Epithelial cell of proximal tubule (primary cell): ENCODE data around the gene ORC1. TPM values are rescaled to one million over a fixed set of nuclear protein-coding genes. Genes with fewer than 3 reads are reported as not detected.
A peak's percentile ranks its signal among the peaks of the same experiment; 100 is the strongest.

ENCODE experiments used
- DNase-seq: peaks from one replicate; pipeline ENCODE4 v3.0.0-alpha.2; 2011; ENCODE audit warnings: low read depth
- H3K4me3 ChIP-seq: 2 replicates; pipeline ENCODE4 v1.5.1; 2011; ENCODE audit warnings: low read depth, mild to moderate bottlenecking, low read length
- total RNA-seq: library from RNA; depleted of rRNA; stranded (reverse); fragments of >200 nt; gene quantifications from 2 replicates; pipeline ENCODE4 v1.2.3, GENCODE V29; 2015
- TF ChIP-seq, protein P1 (sequence below): conservative IDR thresholded peaks from 2 replicates; pipeline ENCODE4 v1.5.1; 2012; ENCODE audit warnings: low read depth, mild to moderate bottlenecking, low read length

Gene ORC1
- 13.0 and 30.1 TPM in 2 replicates for total RNA-seq

DNA sequence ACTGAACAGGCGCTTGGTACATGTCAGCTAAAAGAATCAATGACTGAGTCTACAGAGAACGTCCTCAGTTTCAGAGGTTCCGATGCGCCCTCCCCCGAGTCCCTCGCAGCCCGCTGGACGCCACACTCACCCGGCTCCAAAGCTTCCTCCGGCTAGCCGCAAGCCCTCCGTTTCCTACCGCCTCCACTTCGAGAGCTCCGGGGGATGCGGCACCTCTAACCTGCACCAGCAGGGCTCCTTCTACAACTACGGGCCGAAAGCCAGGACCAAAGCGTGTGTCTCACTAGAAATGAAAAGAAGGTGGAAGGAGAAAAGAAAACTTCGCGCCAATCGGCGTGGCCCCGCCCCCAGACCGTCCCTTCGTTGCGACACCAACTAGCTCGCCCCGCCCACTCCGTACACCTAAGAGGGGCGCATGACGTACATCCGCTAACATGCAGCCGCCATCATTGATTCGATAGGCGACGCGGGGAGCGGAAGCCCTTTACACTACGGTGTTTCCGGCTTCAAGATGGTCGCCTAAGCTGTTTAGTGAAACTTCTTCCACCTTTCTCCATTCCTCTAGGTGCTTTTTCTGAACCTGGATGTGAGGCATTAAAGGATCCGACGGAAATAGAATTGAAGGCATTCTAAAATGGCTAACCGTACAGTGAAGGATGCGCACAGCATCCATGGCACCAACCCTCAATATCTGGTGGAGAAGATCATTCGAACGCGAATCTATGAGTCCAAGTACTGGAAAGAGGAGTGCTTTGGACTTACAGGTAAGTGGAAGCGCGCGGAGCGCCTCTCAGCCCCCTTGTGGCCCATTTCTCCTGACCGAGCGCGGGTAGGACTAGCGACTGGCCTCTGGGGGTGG is at the start of gene ORC1, which contains the start of gene PRPF38A:
ORC1 (minus strand) TSS at position 308 of the 859 bp plus-strand sequence. CDS start 2,200 bp downstream, outside the sequence.
PRPF38A (plus strand) TSS at position 487 of the 859 bp plus-strand sequence; CDS start at position 635, 148 bp downstream.
- TF ChIP-seq, protein P1, sequence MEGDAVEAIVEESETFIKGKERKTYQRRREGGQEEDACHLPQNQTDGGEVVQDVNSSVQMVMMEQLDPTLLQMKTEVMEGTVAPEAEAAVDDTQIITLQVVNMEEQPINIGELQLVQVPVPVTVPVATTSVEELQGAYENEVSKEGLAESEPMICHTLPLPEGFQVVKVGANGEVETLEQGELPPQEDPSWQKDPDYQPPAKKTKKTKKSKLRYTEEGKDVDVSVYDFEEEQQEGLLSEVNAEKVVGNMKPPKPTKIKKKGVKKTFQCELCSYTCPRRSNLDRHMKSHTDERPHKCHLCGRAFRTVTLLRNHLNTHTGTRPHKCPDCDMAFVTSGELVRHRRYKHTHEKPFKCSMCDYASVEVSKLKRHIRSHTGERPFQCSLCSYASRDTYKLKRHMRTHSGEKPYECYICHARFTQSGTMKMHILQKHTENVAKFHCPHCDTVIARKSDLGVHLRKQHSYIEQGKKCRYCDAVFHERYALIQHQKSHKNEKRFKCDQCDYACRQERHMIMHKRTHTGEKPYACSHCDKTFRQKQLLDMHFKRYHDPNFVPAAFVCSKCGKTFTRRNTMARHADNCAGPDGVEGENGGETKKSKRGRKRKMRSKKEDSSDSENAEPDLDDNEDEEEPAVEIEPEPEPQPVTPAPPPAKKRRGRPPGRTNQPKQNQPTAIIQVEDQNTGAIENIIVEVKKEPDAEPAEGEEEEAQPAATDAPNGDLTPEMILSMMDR, result peak; percentile 77
- peak; percentile 79 for DNase-seq

DNA sequence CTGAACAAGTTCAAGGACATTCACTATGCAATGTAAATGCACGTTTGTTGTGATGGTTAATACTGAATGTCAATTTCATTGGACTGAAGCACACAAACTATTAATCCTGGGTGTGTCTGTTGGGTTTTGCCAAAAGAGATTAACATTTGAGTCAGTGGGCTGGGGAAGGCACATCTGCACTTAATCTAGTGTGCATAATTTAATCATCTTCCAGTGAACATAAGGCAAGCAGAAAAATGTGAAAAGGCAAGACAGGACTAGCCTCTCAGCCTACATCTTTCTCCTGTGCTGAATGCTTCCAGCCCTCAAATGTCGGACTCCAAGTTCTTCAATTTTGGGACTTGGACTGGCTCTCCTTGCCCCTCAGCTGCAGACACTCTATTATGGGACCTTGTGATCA is 40.2 kb upstream of the ORC1 start:
- no peak overlapping the region for H3K4me3 ChIP-seq
- no peak for DNase-seq
- TF ChIP-seq, protein P1, result no peak

More for the DNA sequence above, at the start of gene ORC1, which contains the start of gene PRPF38A:
- H3K4me3 ChIP-seq, result peak within 1 kb of the TSS; percentile 93

DNA sequence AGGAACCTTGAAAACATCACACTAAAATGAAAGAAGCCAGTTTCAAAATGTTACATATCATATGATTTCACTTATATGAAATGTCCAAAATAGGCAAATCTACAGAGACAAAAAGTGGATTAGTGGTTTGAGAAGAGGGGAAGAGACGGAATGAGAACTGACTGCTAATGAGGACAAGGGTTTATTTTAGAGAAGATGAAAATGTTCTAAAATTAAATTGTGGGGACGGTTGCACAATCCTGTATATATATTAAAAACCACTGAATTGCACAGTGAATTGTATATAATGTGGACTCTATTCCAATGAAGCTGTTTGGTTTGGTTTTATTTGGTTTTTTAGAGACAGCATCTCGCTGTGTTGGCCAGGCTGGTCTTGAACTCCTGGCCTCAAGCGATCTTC is 35.8 kb upstream of the ORC1 start:
- DNase-seq, result no peak

DNA sequence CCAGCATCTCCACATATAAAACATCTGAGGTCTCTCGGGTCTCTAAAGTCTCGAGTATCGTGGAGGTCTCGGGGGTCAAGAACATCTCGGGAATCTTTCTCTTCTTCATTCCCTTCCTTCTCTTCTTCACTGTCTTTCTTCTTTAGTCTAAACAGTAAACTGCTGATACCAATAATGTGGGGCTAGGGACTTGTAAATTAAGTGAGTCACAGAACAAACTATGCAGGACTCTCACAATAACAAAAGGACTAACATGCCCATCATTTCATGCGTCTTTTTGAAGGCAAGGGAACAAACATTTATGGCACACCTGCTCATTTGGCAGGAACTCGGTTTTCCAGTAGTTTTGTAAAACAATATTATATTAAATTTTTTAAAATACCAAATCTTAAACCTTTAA is 32.6 kb upstream of the ORC1 start:
- DNase-seq, result no peak
- TF ChIP-seq, protein P1, result no peak
- no peak overlapping the region for H3K4me3 ChIP-seq

More for the DNA sequence above, 35.8 kb upstream of the ORC1 start:
- TF ChIP-seq, protein P1, result no peak
- H3K4me3 ChIP-seq, result no peak overlapping the region

DNA sequence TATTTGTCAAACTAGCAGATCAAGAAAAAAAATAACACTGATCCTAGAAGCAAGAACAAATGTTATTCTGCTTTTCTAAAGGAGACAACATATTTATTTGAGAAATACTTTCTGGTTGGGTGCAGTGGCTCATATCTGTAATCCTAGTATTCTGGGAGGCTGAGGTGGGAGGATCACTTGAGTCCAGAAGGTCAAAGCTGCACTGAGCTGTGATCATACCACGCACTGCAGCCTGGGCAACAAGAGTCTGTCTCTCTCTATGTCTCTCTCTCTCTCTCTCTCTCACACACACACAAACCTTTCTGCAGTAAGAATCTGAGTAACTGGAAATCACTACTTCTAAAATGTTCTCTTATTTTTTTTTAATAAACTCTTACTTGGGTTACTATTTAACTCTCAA is 31.4 kb upstream of the ORC1 start:
- no peak for DNase-seq
- TF ChIP-seq, protein P1, result no peak
- H3K4me3 ChIP-seq, result no peak overlapping the region

DNA sequence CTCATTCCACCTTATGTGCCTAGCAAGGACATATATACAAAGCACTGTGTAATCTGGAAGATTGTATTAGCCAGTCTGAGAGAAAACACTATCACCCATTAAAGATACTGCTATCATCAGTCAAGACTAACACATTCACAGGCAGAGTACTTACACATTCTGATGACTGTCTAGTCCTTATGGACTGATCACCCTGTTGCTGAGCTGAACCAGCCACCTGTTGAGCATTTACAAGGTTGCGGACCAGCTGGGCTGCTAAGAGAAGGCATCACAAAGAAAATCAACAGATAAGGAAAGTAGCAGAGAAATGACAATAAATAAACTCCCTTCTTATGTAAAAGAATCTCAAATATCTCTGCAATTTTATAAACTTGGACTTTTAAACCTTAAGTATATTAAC is 31.0 kb upstream of the ORC1 start:
- TF ChIP-seq, protein P1, result no peak
- no peak overlapping the region for H3K4me3 ChIP-seq
- DNase-seq, result no peak

DNA sequence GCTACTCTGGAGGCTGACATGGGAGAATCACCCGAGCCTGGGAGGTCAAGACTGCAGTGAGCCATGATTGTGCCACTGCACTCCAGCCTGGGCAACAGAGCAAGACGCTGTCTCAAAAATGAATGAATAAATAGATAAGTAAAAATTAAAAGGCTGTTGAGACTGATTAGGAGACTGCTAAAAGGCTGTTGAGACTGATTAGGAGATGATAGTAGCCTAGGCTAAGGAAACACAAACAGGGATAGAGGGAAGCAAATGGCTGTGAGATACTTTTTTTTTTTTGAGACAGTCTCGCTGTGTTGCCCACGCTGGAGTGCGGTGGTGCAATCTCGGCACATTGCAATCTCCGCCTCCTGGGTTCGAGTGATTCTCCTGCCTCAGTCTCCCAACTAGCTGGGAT is 28.6 kb upstream of the ORC1 start:
- TF ChIP-seq, protein P1, result no peak
- H3K4me3 ChIP-seq, result no peak overlapping the region
- no peak for DNase-seq
